ENCODE measurements around the gene UBE2QL1.

Gene UBE2QL1

DNA sequence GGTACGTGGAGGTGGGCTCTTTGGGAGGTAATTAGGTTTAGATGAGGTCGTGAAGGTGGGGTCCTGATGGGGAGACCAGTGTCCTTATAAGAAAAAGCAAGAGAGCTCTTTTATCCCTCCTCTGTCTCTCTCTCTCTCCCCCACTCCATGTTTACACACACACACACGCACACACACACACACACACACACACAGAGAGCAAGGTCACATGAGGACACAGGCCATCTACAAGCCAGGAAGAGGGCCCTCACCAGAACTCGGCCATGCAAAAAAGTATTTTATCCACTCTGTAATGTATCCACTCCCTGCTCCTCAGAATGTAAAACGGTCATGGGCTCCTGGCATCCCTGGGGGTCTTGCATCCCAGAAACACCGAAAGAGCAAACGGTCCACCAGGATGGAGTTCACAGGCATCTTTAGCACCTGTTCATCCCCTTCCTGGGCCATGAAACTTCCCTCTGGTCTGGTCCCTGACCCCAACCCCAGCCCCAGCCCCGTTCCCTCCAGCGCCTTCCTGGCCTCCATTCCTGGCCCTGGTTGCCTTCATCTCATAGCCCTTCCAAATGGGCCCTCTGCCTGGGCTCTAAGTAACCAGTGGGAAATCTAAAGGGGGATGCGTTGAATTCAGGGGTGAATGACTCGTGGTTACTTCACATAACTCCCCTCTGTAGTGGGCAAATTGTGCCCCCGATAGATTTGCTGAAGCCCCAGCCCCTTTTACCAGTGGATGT lies 95.3 kb downstream of the UBE2QL1 start:
- no peak for TF ChIP-seq GATA2 (IDR thresholded peaks at IDR 0.05; ENCODE audit: low read depth, low read length)
- TF ChIP-seq GATA3 (IDR thresholded peaks at IDR 0.05; ENCODE audit: low read depth, low read length) = no peak

All from SH-SY5Y (cell line).